ENCODE data around the gene METTL2B.

The METTL2B gene, protein sequence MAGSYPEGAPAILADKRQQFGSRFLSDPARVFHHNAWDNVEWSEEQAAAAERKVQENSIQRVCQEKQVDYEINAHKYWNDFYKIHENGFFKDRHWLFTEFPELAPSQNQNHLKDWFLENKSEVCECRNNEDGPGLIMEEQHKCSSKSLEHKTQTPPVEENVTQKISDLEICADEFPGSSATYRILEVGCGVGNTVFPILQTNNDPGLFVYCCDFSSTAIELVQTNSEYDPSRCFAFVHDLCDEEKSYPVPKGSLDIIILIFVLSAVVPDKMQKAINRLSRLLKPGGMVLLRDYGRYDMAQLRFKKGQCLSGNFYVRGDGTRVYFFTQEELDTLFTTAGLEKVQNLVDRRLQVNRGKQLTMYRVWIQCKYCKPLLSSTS

DNA sequence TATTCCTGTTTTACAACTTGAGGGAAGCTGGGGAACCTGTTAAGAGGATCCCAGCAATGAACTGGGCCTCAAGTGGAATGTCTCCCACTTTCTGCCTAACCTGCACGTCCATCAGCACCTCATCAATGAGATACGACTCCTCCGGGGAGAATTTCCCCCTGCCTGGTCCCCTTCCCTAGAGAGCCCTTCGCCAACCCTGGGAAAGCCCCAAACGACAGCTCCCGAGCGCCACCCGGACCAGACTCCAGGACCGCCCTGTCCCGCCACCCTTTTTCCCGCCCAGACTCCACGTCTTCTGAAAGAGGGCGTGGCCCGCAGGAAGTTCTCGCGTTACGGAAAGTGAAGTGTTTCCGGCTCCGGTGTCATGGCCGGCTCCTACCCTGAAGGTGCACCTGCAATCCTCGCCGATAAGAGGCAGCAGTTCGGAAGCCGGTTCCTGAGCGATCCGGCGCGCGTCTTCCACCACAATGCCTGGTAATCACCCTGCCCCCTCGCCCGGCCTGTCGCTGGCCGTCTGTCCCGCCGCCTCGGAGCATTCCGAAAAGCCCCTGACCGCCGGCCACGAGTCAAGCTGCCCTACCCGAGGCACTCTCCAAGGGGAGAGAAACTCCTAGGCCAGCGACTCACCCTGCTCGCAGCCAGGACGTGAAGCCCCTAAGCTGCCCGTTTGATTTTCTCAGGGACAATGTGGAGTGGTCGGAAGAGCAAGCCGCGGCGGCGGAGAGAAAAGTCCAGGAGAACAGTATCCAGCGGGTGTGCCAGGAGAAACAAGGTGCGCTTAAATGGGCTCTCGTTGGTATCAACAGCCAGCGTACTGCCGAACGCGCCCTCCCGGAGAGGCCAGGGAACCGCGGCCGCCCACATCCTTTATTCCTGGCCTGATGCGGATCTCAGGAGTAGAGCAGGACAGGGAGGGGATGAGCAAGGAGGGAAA is at the start of gene METTL2B:
METTL2B (plus strand) TSS at position 347 of the 934 bp plus-strand sequence; CDS start at position 365, 18 bp downstream.
- peak; percentile 85 for DNase-seq

DNA sequence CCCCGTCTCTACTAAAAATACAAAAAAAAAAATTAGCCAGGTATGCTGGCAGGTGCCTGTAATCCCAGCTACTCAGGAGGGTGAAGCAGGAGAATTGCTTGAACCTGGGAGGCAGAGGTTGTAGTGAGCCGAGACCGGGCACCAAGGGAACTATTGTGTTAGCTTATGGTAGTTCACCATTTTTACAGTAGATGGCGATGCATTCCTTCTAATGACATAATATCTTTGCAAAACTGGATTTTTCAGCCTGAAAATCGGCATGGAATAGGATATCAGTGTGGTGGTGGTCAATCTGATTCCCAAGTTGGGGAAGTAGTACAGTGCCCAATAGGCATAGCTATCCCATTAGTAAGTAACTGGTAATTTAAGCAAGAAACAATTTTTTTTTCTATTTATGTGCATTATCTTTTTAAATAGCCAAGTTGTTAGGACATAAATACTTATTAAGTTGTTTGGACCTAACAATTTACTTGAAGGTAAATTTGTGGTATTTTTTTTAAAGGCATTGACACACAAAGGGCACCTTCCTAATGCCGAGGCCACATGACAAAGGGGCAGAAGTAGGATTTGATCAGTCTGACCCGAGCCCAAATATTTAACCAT is 49.2 kb upstream of the METTL2B start:
- no peak for DNase-seq

DNA sequence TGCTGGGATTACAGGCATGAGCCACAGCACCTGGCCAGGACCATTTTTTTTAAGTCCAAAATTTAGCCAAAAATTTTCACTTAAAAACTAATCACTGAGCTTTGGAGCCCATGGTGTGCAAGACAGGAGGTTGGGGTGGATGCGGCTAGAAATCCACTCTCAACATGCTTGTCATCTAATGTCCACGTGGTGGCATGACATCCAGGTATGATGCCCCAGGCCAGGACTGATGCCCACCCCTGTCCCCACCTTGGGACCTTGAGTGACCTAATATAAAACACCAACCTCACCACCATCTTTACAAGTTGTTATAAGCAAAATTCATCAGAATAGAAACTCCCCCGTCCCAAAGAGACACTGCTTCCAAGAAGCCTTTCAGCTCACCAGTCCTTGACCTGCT is 46.3 kb upstream of the METTL2B start:
- no peak for DNase-seq

DNA sequence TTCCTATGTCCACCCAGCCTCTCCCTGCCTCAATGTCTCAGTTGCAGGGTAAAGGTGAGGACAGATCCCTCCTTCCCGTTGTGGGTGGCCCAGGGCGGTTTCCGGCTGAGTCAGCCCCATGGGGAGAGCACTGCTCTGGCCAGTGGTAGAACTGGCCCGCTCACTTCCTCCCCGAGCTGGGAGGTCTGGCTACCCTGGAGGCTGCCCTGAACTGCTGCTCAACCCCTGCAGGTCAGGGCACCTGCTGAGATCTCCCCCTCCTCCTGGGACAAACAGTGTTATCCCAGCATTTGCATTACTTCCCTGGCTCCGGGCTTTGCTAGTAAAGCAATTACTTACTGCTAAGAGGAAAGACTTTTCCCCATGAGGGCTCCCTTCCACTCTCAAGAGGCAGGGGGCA is 45.3 kb upstream of the METTL2B start:
- no peak for DNase-seq

DNA sequence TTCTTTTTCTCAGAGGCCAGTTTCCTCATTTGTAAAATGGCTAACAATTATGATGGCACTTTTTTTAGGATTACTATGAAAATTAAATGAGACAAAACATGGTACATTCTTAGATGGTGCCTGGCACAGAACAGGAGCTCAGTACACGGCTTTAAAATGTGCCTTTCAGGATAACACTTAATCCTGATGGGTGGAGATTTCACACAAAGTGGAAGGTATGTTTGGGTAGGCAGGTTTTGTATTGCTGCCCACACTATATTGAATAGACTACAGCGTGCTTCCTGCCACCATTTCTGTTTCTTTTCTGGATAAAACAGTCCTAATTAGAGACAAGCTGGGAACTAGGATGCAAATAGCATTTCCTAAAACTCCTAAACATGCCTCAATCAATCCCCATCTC is 44.8 kb upstream of the METTL2B start:
- no peak for DNase-seq

DNA sequence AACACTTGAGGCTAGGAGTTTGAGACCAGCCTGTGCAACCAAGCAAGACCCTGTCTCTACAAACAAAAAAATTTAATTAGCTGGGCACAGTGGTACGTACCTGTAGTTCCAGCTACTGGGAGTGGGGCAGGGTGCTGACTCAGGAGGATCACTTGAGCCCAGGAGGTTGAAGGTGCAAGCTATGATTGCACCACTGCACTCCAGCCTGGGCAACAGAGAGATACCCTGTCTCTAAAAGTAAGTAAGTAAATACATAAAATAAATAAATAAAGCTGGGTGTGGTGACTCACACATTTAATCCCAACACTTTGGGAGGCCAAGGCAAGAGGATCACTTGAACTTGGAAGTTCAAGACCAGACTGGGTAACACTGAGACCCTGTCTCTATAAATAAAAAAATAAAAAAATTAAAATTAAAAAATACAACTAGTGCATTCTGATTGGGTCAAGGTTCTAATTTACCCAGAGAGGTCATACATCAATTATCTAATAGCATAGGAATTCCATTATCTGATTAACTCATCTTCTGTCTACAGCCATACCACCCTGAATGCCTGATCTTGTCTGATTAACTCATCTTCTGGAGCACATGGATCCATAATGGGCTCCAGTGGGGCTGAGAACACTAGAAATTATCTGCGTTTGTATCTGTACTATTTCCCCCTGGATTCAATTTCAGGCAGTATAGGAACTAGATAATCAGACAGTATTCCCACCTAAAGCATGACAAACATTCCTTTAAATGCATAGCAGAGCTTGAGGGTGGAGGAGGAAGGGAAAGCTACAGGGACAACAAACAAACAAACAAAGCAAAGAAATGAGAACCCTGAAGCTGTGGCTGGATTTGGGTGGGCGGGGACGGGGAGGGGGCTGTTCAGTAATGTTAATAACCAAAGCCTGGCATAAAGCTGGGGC is 41.9 kb upstream of the METTL2B start:
- DNase-seq: no peak

DNA sequence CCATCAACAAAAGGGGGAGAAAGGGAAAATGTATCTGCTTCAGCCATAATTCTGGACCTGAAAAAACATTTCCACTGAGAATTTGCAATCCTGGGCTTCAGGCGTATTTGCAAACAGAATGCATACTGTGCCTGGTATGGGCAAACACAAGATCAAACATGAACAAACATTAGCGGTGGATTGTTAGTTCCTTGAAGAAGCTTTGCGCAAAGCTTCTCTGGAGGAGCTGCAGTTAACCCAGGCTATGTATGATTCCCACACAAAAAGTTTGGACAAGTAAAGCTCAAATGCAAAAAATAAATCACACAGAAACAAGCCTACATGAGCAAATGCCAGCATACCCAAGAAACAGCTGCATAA is 41.2 kb upstream of the METTL2B start:
- DNase-seq: no peak

DNA sequence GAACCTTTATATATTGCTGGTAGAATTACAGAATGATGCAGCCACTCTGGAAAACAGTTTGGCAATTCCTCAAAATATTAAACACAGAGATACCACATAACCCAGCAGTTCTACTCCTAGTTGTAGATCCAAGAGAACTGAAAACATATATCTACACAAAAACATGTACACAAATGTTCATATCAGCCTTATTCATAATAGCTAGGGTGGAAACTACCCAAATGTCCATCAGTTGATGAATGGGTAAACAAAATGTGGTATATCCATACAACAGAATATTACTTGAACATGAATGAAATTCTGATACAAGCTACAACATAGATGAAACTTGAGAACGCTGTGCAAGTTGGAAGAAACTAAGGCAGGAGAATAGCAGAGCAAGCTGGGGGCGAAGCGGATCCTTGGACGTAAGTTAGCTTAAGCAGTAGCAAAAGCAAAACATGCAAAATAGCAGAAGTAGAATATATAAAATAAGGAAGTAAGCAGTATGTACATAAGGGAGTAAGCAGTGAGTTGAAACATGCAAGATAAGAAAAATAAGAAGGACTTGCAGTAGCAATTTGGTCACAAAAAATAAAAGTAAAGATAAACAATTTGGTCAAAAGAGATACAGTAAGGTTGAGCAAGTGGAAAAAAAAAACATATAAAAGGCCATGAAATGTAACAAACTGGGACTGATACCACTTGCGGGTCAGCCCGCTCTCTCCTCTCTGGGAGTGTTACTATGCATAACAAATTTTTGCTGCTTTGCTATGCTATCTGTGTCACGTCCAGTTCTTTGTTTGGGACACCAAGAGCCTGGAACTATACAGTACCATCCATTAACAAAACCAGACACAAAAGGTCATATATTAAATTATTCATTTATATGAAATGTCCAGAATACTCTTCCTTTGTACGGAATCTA is 38.9 kb upstream of the METTL2B start:
- DNase-seq: no peak

DNA sequence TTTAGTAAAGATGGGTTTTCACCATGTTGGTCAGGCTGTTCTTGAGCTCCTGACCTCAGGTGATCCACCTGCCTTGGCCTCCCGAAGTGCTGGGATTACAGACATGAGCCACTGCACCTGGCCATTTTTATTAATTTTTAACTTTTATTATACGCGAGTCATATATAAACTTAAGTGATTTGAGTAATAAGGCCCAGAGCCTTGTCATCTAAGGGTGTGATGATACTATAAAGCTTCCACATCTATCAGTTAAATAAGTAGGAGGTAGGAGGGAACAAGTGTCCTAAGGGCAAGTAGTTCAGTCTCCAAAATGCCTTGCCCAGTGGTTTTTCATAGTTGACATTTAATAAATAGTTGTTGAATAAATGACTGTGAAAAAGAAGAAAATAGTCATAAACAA is 34.2 kb upstream of the METTL2B start:
- DNase-seq: no peak

DNA sequence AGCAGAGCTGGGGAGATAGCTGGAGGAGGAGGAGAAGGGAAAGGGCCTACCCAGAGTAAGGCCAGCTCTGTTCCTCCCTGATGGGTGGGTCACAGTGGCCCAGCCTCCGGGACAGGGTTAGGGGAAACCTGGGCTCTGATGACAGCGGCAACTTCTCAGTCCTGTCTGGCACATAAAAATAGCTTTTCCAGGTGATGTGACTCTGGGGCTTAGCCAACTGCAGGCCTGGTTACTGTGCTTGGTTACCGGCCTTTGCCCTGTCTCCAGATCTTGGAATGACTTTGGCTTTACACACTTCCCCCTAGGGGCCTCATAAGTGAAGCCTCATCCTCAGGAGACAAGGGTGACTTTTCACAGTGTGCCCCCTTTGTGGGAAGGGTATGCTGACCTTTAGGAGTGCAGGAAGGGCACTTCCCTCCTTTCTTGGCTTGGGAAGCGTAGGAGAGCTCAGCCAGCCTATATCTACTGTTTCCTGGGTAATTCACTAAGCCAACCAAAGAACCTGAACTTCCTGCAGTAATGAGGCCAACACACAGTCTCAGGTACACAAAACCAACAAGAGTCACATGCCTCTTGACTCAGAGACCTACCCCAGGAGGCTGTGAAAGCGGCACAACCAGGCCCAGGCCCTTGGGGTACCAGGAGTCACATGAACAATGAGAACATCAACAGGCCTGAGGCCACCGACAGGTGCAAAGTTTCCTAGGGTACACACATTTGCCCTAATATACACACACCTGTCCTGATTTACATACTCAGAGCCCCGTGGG is 32.5 kb upstream of the METTL2B start:
- DNase-seq: no peak

DNA sequence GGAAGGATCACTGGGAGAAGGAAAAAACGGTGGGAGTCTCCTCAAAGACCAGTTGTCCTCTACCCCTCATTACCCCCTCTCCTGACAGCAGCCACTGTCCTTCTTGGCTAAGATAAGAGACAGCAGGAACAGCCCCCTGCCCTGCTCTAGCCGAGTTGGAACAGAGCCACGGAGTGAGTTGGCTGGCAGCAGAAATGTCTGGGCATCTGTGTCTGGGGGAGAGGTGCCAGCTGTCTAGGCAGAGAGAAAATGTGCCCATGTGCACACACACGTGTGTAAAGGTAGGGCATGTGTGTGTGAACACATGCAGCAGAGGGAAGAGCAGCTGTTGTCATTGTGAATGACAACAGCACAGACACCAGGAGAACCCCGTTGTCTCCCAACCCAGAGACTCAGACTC is 30.2 kb upstream of the METTL2B start:
- no peak for DNase-seq

DNA sequence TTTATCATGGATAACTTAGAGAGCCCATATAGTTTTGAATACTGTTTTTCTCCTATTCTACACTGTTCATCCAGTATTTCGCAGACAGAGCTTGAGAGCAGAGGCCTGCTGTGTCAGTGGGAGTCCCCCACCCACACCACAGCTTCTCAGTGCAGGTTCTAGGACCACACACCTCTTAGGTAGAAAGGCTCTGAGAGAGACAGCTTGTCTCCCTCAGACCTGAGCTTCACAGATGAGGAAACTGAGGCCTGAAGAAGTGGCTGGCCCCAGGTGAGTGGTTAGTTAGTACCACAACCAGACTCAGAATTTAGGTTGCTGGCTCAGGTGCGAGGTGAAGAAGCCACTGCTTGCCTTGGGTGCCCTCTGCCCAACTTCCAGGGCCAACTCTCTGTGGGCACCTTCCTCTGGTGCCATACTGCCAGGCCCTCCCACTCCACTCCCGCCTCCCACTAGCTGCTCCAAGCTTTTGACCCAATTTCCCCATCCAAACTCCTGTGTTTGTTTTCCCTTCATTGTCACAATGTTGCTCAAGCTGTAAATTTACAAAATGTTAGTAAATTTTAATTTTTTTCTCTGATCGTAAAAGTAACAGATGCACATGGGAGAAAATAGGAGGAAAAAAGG is 28.5 kb upstream of the METTL2B start:
- DNase-seq: no peak

DNA sequence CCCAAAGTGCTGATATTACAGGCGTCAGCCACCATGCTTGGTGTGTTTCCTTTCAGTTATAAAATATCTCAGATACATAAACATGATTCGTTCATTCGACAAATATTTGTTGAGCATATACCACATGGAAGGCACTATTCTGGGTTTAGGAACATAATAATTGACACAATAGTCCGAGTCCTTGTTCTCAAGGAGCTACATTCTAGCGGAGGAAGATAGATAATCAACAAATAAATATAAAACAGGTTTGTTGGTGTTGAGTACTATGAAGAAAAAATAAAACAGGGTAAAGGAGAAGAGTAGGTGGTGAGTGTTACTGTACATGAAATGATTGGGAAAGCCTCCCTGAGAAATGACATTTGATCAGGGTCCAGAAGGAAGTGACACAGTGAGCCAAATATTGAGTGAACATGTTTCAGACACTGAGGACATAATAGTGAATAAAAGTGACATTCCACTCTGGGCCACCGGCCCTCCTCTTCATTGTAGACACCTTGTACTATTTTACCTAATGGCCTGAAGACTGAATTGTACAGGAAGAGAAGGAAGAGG is 27.7 kb upstream of the METTL2B start:
- no peak for DNase-seq

DNA sequence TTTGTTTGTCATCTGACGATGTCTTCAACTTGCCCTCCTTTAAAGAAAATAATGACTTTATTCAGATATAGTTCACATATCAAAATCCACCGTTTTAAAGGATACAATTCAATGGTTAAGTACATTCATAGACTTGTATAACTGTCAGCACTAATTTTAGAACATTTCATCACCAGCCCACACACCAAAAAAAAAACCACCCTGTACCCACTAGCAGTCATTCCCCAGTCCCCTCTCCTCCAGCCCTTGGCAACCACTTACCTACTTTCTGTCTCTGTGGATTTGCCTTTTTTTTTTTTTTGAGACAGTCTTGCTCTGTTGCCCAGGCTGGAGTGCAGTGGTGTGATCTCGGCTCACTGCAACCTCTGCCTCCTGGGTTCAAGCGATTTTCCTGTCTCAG is 26.1 kb upstream of the METTL2B start:
- no peak for DNase-seq

DNA sequence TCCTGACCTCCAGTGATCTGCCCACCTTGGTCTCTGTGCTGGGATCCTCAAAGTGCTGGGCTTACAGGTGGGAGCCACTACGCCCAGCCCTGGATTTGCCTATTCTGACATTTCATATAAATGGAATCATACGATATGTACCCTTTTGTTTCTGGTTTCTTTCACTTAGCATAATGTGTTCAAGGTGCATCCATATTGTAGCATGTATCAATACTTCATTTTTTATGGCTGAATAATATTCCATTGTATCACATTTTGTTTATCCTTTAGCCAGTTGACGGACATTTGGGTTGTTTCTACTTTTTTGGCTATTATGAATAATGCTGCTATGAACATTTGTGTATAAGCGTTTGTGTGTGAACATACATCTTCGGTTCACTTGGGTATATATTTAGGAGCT is 25.6 kb upstream of the METTL2B start:
- no peak for DNase-seq

DNA sequence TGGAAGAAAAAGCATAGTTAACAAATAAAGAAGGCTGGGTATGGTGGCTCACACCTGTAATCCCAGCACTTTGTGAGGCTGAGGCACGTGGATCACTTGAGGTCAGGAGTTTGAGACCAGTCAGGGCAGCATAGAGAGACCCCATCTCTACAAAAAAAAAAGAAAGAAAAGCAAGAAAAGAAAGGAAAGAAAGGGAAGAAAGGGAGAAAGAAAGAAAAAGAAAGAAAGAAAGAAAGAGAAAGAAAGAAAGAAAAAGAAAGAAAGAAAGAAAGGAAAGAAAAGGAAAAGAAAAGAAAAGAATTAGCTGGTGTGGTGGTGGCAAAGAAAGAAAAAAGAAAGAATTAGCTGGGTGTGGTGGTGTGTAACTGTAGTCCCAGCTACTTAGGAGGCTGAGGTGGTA is 24.0 kb upstream of the METTL2B start:
- DNase-seq: no peak

DNA sequence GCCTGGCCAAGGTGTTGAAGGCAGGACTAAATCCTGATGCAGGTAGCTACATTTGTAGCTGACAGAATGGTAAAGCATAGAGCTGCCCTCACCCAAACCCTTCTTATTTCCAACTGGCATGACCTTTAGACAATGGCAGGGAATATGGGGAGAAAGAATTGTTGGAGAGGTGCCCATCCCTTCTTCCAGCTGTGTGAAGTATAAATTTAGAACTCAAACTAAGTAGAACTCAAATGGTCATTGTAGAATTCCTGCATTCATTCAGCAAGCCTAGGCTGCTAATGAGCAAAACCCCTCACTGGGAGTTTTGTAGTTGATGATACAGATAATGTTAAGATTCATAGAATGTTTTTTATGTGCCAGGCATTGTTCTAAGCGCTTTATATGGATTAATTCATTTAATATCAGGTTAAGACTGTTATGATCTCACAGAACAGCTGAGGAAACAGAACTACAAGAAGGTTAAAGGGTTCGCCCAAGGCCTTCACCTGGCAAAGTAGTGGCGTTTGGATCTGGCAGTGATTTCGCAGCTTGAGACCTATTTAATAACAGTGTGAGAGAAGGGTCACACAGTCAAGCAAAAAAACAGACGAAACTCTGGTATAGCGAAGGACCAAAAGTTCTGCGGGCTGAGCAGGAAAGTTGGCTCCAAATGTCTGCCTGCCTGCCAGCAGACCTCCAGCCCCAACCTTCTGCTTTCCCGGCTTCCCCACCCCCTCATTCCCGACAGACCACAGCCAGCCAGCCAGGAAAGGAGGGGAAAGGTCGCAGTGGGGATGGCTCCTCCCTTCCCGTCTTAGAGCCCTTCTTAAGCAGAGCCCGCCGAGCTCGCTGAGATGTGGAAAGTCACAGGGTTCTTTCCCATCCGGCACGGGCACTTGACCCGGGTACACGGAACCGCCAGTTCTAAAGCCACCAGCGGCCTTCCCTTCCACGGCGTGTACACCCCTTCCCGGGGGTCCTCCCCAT is 22.4 kb upstream of the METTL2B start:
- DNase-seq: no peak

DNA sequence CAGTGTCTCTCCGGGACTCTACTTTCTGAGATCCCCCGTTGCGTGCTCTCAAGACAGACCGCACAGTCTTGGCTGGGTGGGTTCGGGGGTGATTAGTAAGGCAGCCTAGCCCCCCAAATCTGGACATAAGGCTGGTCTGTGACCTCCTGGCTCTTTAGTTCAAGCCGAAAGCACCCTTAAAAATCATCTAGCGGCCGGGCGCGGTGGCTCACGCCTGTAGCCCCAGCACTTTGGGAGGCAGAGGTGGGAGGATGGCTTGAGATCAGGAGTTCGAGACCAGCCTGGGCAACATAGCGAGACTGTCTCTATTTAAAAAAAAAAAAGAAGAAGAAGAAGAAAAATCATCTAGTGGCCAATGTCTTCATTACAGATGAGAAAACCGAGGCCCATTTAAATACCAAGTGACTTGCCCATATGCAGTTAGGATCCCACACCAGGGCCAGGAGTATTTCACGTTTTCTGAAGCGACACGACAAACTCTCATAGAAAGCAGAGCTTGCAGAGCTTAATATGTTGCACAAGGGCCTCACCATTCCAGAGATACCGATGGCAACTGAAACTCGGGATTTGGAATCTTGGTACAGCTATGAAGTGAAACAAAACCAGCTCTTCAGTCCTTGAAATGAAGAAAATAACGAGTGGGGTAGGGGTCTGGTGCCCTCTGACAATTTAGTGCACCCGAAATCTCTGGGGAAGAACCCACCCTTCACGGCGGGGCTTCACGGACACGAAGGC is 21.6 kb upstream of the METTL2B start:
- DNase-seq: no peak
